WTC11 (cell line): ENCODE data around the gene KCNJ4.

Experiments
- ATF2 ChIP-seq: sonication (generic); formaldehyde crosslinking; IDR thresholded peaks from 2 replicates; pipeline ENCODE4 v1.8.1; 2022; ENCODE audit warnings: low read depth, missing genetic modification reagents, borderline replicate concordance
- ATF3 ChIP-seq: sonication (generic); formaldehyde crosslinking; conservative IDR thresholded peaks from 2 replicates; pipeline ENCODE4 v1.8.1; 2022; ENCODE audit warnings: mild to moderate bottlenecking, missing genetic modification reagents
- CREM ChIP-seq: sonication (generic); formaldehyde crosslinking; IDR thresholded peaks from 2 replicates; pipeline ENCODE4 v1.8.1; 2022; ENCODE audit warnings: mild to moderate bottlenecking, missing genetic modification reagents, moderate library complexity
- CTCF ChIP-seq: fragments of 200-600 bp; IDR thresholded peaks from 2 replicates; pipeline ENCODE4 v1.8.0; 2022; ENCODE audit warnings: antibody characterized with exemption
- EMX1 ChIP-seq: fragments of 250-450 bp; sonication (Bioruptor Pico); IDR thresholded peaks from 2 replicates; pipeline ENCODE4 v1.8.0; 2021; ENCODE audit warnings: mild to moderate bottlenecking
- FOXP1 ChIP-seq: sonication (generic); formaldehyde crosslinking; IDR thresholded peaks from 2 replicates; pipeline ENCODE4 v1.8.0; 2022; ENCODE audit warnings: missing genetic modification reagents, mild to moderate bottlenecking, moderate library complexity, borderline replicate concordance
- GABPB1 ChIP-seq: sonication (generic); formaldehyde crosslinking; IDR thresholded peaks from 2 replicates; pipeline ENCODE4 v1.8.1; 2023; ENCODE audit warnings: mild to moderate bottlenecking, missing genetic modification reagents
- IRF2 ChIP-seq: sonication (generic); formaldehyde crosslinking; IDR thresholded peaks from 2 replicates; pipeline ENCODE4 v1.8.0; 2022; ENCODE audit warnings: low read depth, missing genetic modification reagents, borderline replicate concordance
- JUN ChIP-seq: sonication (generic); formaldehyde crosslinking; IDR thresholded peaks from 2 replicates; pipeline ENCODE4 v1.8.0; 2023; ENCODE audit warnings: mild to moderate bottlenecking, missing genetic modification reagents
- MAX ChIP-seq: sonication (generic); formaldehyde crosslinking; IDR thresholded peaks from 2 replicates; pipeline ENCODE4 v1.8.0; 2022; ENCODE audit warnings: mild to moderate bottlenecking, missing genetic modification reagents
- MXD4 ChIP-seq: fragments of 250-450 bp; sonication (Bioruptor Pico); IDR thresholded peaks from 2 replicates; pipeline ENCODE4 v1.8.0; 2021; ENCODE audit warnings: mild to moderate bottlenecking, moderate library complexity, borderline replicate concordance
- PREB ChIP-seq: sonication (generic); formaldehyde crosslinking; IDR thresholded peaks from 2 replicates; pipeline ENCODE4 v1.8.1; 2022; ENCODE audit warnings: mild to moderate bottlenecking, missing genetic modification reagents, moderate library complexity, borderline replicate concordance
- TCF7 ChIP-seq: sonication (generic); formaldehyde crosslinking; IDR thresholded peaks from 2 replicates; pipeline ENCODE4 v1.8.0; 2022; ENCODE audit warnings: mild to moderate bottlenecking, low read depth, missing genetic modification reagents, moderate library complexity
- ZNF512 ChIP-seq: sonication (generic); formaldehyde crosslinking; IDR thresholded peaks from 2 replicates; pipeline ENCODE4 v1.8.1; 2022; ENCODE audit warnings: missing genetic modification reagents, borderline replicate concordance

- TF ChIP-seq GABPB1 (CRISPR knock-in tag) (no peak), ZNF512 (CRISPR knock-in tag) (no peak), MXD4 (no peak), MAX (CRISPR knock-in tag) (no peak), IRF2 (CRISPR knock-in tag) (no peak), CREM (CRISPR knock-in tag) (no peak), CTCF (no peak), EMX1 (CRISPR knock-in tag) (no peak), PREB (CRISPR knock-in tag) (no peak), ATF3 (no peak), TCF7 (CRISPR knock-in tag) (no peak), JUN (CRISPR knock-in tag) (no peak), ATF2 (CRISPR knock-in tag) (no peak), FOXP1 (CRISPR knock-in tag) (no peak)
Observed at GRCh38 chr22:38440747-38441350, 14.2 kb downstream of the KCNJ4 start.
